ENCODE measurements around the gene ENPP1. TPM values are rescaled to one million over a fixed set of nuclear protein-coding genes. Genes with fewer than 3 reads are reported as not detected.

ENPP1 gene
- total and polyA plus RNA-seq, 2 donors (not counting 1 experiment from before 2014, with no cell fraction given): 0.13 to 0.42 TPM

GRCh38 chr6:131852200-131852599 lies 44.4 kb downstream of the ENPP1 start:
- no peak overlapping the region for H3K9ac ChIP-seq (ENCODE audit: low read length)

GRCh38 chr6:131854803-131855202 lies 47.0 kb downstream of the ENPP1 start:
- H3K4me3 ChIP-seq (ENCODE audit: control extremely low read depth in 1 of 5, extremely low read depth in 1 of 5, insufficient read depth in 1 of 5, low read depth in 2 of 5, low read length in 4 of 5): no peak overlapping the region
- no peaks in the 10 kb centered on the region for H4K20me1 ChIP-seq (ENCODE audit: control insufficient read depth, insufficient read depth, low read length, poor library complexity, severe bottlenecking)
- no peak overlapping the region for H3K9ac ChIP-seq (ENCODE audit: low read length)
- intact Hi-C loops (cut with micrococcal nuclease): no loop called here
- no peaks in the 10 kb centered on the region for H3K4me1 ChIP-seq (ENCODE audit: control insufficient read depth in 2 of 2, insufficient read depth in 2 of 2, low read length in 2 of 2)
- no peak overlapping the region for H3K27ac ChIP-seq (ENCODE audit: low read length in 2 of 2)
- Mint-ChIP-seq H3K27me3 (no peaks in the 10 kb centered on the region), H3K4me3 (no peak overlapping the region), H3K4me1 (no peaks in the 10 kb centered on the region), H3K27ac (no peak overlapping the region), H3K9me3 (ENCODE audit: insufficient read depth) (no peaks in the 10 kb centered on the region)
- no CpG with 5 or more reads among the region's 2 CpGs for WGBS (ENCODE audit: insufficient coverage)
- TF ChIP-seq, protein P1, sequence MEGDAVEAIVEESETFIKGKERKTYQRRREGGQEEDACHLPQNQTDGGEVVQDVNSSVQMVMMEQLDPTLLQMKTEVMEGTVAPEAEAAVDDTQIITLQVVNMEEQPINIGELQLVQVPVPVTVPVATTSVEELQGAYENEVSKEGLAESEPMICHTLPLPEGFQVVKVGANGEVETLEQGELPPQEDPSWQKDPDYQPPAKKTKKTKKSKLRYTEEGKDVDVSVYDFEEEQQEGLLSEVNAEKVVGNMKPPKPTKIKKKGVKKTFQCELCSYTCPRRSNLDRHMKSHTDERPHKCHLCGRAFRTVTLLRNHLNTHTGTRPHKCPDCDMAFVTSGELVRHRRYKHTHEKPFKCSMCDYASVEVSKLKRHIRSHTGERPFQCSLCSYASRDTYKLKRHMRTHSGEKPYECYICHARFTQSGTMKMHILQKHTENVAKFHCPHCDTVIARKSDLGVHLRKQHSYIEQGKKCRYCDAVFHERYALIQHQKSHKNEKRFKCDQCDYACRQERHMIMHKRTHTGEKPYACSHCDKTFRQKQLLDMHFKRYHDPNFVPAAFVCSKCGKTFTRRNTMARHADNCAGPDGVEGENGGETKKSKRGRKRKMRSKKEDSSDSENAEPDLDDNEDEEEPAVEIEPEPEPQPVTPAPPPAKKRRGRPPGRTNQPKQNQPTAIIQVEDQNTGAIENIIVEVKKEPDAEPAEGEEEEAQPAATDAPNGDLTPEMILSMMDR (IDR thresholded peaks at IDR 0.05): no peak
- TF ChIP-seq EZH2 (IDR thresholded peaks at IDR 0.05; ENCODE audit: borderline replicate concordance, insufficient read depth, low read depth, low read length, poor library complexity, severe bottlenecking): no peak
- H3K27me3 ChIP-seq (replicated peaks in 1 of 4; ENCODE audit: control extremely low read depth in 1 of 4, control insufficient read depth in 3 of 4, insufficient read depth in 4 of 4, low read length in 3 of 4): no peaks in the 10 kb centered on the region
- no peaks in the 10 kb centered on the region for H3K36me3 ChIP-seq (replicated peaks in 1 of 2; ENCODE audit: control extremely low read depth in 1 of 2, control insufficient read depth in 1 of 2, extremely low read depth in 1 of 2, insufficient read depth in 2 of 2, low read length in 1 of 2)
- ChIA-PET POLR2A (no interaction called here), CTCF (no interaction called here)
- H3K79me2 ChIP-seq (ENCODE audit: control insufficient read depth, insufficient read depth, low read length): no peaks in the 10 kb centered on the region
- DNase-seq (no peak), ATAC-seq (ENCODE audit: low read depth) (no peak)
- H3K4me2 ChIP-seq (replicated peaks; ENCODE audit: low read depth, low read length, poor library complexity, severe bottlenecking): no peak overlapping the region
- H2AFZ ChIP-seq (ENCODE audit: insufficient read depth, low read depth, low read length, poor library complexity, severe bottlenecking): no peak overlapping the region
- H3K9me3 ChIP-seq (ENCODE audit: control extremely low read depth in 1 of 3, control insufficient read depth in 2 of 3, insufficient read depth in 1 of 3, low read length in 2 of 3): no peaks in the 10 kb centered on the region

More at GRCh38 chr6:131852200-131852599, 44.4 kb downstream of the ENPP1 start:
- Mint-ChIP-seq H3K27ac (no peak overlapping the region), H3K27me3 (no peaks in the 10 kb centered on the region), H3K4me3 (no peak overlapping the region), H3K9me3 (ENCODE audit: insufficient read depth) (no peaks in the 10 kb centered on the region), H3K4me1 (no peaks in the 10 kb centered on the region)
- no peaks in the 10 kb centered on the region for H3K27me3 ChIP-seq (replicated peaks in 1 of 4; ENCODE audit: control extremely low read depth in 1 of 4, control insufficient read depth in 3 of 4, insufficient read depth in 4 of 4, low read length in 3 of 4)
- TF ChIP-seq, protein P1 (IDR thresholded peaks at IDR 0.05): no peak
- no peak for TF ChIP-seq EZH2 (IDR thresholded peaks at IDR 0.05; ENCODE audit: borderline replicate concordance, insufficient read depth, low read depth, low read length, poor library complexity, severe bottlenecking)
- H3K79me2 ChIP-seq (ENCODE audit: control insufficient read depth, insufficient read depth, low read length): no peaks in the 10 kb centered on the region
- no peaks in the 10 kb centered on the region for H3K9me3 ChIP-seq (ENCODE audit: control extremely low read depth in 1 of 3, control insufficient read depth in 2 of 3, insufficient read depth in 1 of 3, low read length in 2 of 3)
- CTCF ChIA-PET: no interaction called here
- no peaks in the 10 kb centered on the region for H3K4me1 ChIP-seq (ENCODE audit: control insufficient read depth in 2 of 2, insufficient read depth in 2 of 2, low read length in 2 of 2)
- no peak overlapping the region for H3K27ac ChIP-seq (ENCODE audit: low read length in 2 of 2)
- no peaks in the 10 kb centered on the region for H3K36me3 ChIP-seq (replicated peaks in 1 of 2; ENCODE audit: control extremely low read depth in 1 of 2, control insufficient read depth in 1 of 2, extremely low read depth in 1 of 2, insufficient read depth in 2 of 2, low read length in 1 of 2)
- DNase-seq: no peak
- no peak for ATAC-seq (ENCODE audit: low read depth)
- no peaks in the 10 kb centered on the region for H4K20me1 ChIP-seq (ENCODE audit: control insufficient read depth, insufficient read depth, low read length, poor library complexity, severe bottlenecking)
- H2AFZ ChIP-seq (ENCODE audit: insufficient read depth, low read depth, low read length, poor library complexity, severe bottlenecking): no peak overlapping the region
- POLR2A ChIA-PET: no interaction called here
- intact Hi-C loops (cut with micrococcal nuclease): no loop called here
- H3K4me3 ChIP-seq (ENCODE audit: control extremely low read depth in 1 of 5, extremely low read depth in 1 of 5, insufficient read depth in 1 of 5, low read depth in 2 of 5, low read length in 4 of 5): no peak overlapping the region
- no peak overlapping the region for H3K4me2 ChIP-seq (replicated peaks; ENCODE audit: low read depth, low read length, poor library complexity, severe bottlenecking)
